DOHH2 (cell line): Measurements from ENCODE around the gene NUTM2F.
"Not testable (repeated sequence)": the region's sequence is repeated elsewhere in the genome, so short reads cannot be mapped to it uniquely, and the experiment has no call there.

Experiments used
- CTCF ChIP-seq: fragments of 200-600 bp; sonication (generic); IDR thresholded peaks from one replicate; pipeline ENCODE4 v1.5.1; 2014; ENCODE audit warnings: antibody characterized with exemption, mild to moderate bottlenecking, low read depth, low read length; ENCODE audit not compliant: poor library complexity, severe bottlenecking
- EZH2phosphoT487 ChIP-seq: fragments of 200-600 bp; sonication (generic); IDR thresholded peaks from 2 replicates; pipeline ENCODE4 v1.6.1; 2017; ENCODE audit warnings: borderline replicate concordance, mild to moderate bottlenecking, antibody characterized with exemption, low read length, moderate library complexity, mixed read lengths

GRCh38 chr9:94338723-94339122 is 10.3 kb upstream of the NUTM2F start:
- not testable (repeated sequence) for TF ChIP-seq CTCF, EZH2phosphoT487
